Lower leg skin (tissue), 3 donors: ENCODE results near the gene GHITM.

ENCODE experiments used
- POLR2A ChIP-seq, 2 donors: fragments of 450-650 bp; IDR thresholded peaks; one replicate each; pipeline ENCODE4 v1.6.1; 2016 to 2017; ENCODE audit warnings: antibody characterized with exemption in 2 of 2, mild to moderate bottlenecking in 1 of 2, moderate library complexity in 1 of 2
- TF ChIP-seq, protein P1 (sequence below), 3 donors: fragments of 450-650 bp; IDR thresholded peaks; one replicate each; pipeline ENCODE4 v1.5.1; 2016; ENCODE audit warnings: antibody characterized with exemption in 3 of 3, mild to moderate bottlenecking in 3 of 3, moderate library complexity in 2 of 3

DNA sequence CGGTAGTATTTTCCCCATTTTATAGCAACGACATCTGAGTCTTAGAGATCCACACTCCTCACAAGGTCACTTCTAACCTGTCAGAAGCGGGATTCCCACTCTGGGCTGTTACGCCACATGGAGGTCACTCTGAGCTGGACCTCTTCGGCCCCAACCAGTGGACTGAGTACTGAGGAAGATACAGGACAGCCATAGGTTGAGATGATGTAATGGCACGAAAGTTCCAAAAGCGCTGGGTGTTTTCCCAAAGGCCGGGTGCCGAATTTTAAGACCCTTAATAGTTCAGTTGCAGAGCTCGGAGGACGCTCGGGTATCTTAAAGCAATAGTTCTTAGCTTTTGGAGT is 699 bp downstream of the GHITM start:
- TF ChIP-seq, protein P1, sequence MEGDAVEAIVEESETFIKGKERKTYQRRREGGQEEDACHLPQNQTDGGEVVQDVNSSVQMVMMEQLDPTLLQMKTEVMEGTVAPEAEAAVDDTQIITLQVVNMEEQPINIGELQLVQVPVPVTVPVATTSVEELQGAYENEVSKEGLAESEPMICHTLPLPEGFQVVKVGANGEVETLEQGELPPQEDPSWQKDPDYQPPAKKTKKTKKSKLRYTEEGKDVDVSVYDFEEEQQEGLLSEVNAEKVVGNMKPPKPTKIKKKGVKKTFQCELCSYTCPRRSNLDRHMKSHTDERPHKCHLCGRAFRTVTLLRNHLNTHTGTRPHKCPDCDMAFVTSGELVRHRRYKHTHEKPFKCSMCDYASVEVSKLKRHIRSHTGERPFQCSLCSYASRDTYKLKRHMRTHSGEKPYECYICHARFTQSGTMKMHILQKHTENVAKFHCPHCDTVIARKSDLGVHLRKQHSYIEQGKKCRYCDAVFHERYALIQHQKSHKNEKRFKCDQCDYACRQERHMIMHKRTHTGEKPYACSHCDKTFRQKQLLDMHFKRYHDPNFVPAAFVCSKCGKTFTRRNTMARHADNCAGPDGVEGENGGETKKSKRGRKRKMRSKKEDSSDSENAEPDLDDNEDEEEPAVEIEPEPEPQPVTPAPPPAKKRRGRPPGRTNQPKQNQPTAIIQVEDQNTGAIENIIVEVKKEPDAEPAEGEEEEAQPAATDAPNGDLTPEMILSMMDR (IDR thresholded peaks at IDR 0.05): no peak
- TF ChIP-seq POLR2A (IDR thresholded peaks at IDR 0.05): no peak
